ENCODE results near the gene PGC.

PGC gene

GRCh38 chr6:41694815-41695526, 52.2 kb downstream of the PGC start:
- no peaks in the 10 kb centered on the region for H3K36me3 ChIP-seq (ENCODE audit: insufficient read depth, low read depth, low read length)
- H3K9me3 ChIP-seq (ENCODE audit: insufficient read depth, low read depth, low read length): no peaks in the 10 kb centered on the region
- H3K27ac ChIP-seq (ENCODE audit: low read length): no peak overlapping the region
- no peak overlapping the region for H3K4me3 ChIP-seq (ENCODE audit: low read length)
- H3K4me1 ChIP-seq (ENCODE audit: insufficient read depth, low read length): no peaks in the 10 kb centered on the region
- no peak overlapping the region for H3K9ac ChIP-seq (ENCODE audit: low read depth, low read length)
- no peaks in the 10 kb centered on the region for H3K27me3 ChIP-seq (ENCODE audit: insufficient read depth, low read length)

GRCh38 chr6:41693281-41694240, 53.6 kb downstream of the PGC start:
- no peaks in the 10 kb centered on the region for H3K4me1 ChIP-seq (ENCODE audit: insufficient read depth, low read length)
- H3K27ac ChIP-seq (ENCODE audit: low read length): no peak overlapping the region
- H3K36me3 ChIP-seq (ENCODE audit: insufficient read depth, low read depth, low read length): no peaks in the 10 kb centered on the region
- no peak overlapping the region for H3K4me3 ChIP-seq (ENCODE audit: low read length)
- no peaks in the 10 kb centered on the region for H3K27me3 ChIP-seq (ENCODE audit: insufficient read depth, low read length)
- no peak overlapping the region for H3K9ac ChIP-seq (ENCODE audit: low read depth, low read length)
- H3K9me3 ChIP-seq (ENCODE audit: insufficient read depth, low read depth, low read length): no peaks in the 10 kb centered on the region

GRCh38 chr6:41692730-41693129, 54.5 kb downstream of the PGC start:
- no peaks in the 10 kb centered on the region for H3K27me3 ChIP-seq (ENCODE audit: insufficient read depth, low read length)
- no peak overlapping the region for H3K9ac ChIP-seq (ENCODE audit: low read depth, low read length)
- no peak overlapping the region for H3K27ac ChIP-seq (ENCODE audit: low read length)
- no peaks in the 10 kb centered on the region; the same call in 1 of the 2 replicates for H3K4me1 ChIP-seq (ENCODE audit: insufficient read depth, low read length)
- H3K9me3 ChIP-seq (ENCODE audit: insufficient read depth, low read depth, low read length): no peaks in the 10 kb centered on the region
- H3K4me3 ChIP-seq (ENCODE audit: low read length): no peak overlapping the region
- no peaks in the 10 kb centered on the region for H3K36me3 ChIP-seq (ENCODE audit: insufficient read depth, low read depth, low read length)

- no peaks in the 10 kb centered on the region for H3K27me3 ChIP-seq (ENCODE audit: insufficient read depth, low read length)
- H3K4me3 ChIP-seq (ENCODE audit: low read length): no peak overlapping the region
- H3K36me3 ChIP-seq (ENCODE audit: insufficient read depth, low read depth, low read length): no peaks in the 10 kb centered on the region
- H3K9ac ChIP-seq (ENCODE audit: low read depth, low read length): no peak overlapping the region
- H3K27ac ChIP-seq (ENCODE audit: low read length): no peak overlapping the region
- peaks cover 2% of the 10 kb centered on the region; the same call in 1 of the 2 replicates for H3K4me1 ChIP-seq (ENCODE audit: insufficient read depth, low read length)
- H3K9me3 ChIP-seq (ENCODE audit: insufficient read depth, low read depth, low read length): no peaks in the 10 kb centered on the region
These were observed 55.0 kb downstream of the PGC start for GRCh38 chr6:41692080-41692675.

GRCh38 chr6:41691426-41692079, 55.6 kb downstream of the PGC start:
- H3K4me3 ChIP-seq (ENCODE audit: low read length): no peak overlapping the region

GRCh38 chr6:41690541-41691330, 56.5 kb downstream of the PGC start:
- H3K4me3 ChIP-seq (ENCODE audit: low read length): no peak overlapping the region

More at GRCh38 chr6:41691426-41692079, 55.6 kb downstream of the PGC start:
- H3K27me3 ChIP-seq (ENCODE audit: insufficient read depth, low read length): no peaks in the 10 kb centered on the region
- peaks cover 6% of the 10 kb centered on the region; the same call in 1 of the 2 replicates for H3K4me1 ChIP-seq (ENCODE audit: insufficient read depth, low read length)
- H3K9me3 ChIP-seq (ENCODE audit: insufficient read depth, low read depth, low read length): no peaks in the 10 kb centered on the region
- H3K27ac ChIP-seq (ENCODE audit: low read length): no peak overlapping the region
- H3K36me3 ChIP-seq (ENCODE audit: insufficient read depth, low read depth, low read length): no peaks in the 10 kb centered on the region
- H3K9ac ChIP-seq (ENCODE audit: low read depth, low read length): no peak overlapping the region

GRCh38 chr6:41689171-41690008, 57.8 kb downstream of the PGC start:
- Histone ChIP-seq H3K9ac (ENCODE audit: low read depth, low read length) (no peak overlapping the region), H3K9me3 (ENCODE audit: insufficient read depth, low read depth, low read length) (no peaks in the 10 kb centered on the region), H3K27me3 (ENCODE audit: insufficient read depth, low read length) (0 out of 2 replicates have a peak, but pooled peaks cover 3% of the 10 kb centered on the region), H3K4me1 (ENCODE audit: insufficient read depth, low read length) (peaks cover 6% of the 10 kb centered on the region; the same call in 1 of the 2 replicates), H3K4me3 (ENCODE audit: low read length) (no peak overlapping the region), H3K27ac (ENCODE audit: low read length) (no peak overlapping the region), H3K36me3 (ENCODE audit: insufficient read depth, low read depth, low read length) (no peaks in the 10 kb centered on the region)

More at GRCh38 chr6:41690541-41691330, 56.5 kb downstream of the PGC start:
- Histone ChIP-seq H3K27me3 (ENCODE audit: insufficient read depth, low read length) (no peaks in the 10 kb centered on the region), H3K9ac (ENCODE audit: low read depth, low read length) (no peak overlapping the region), H3K9me3 (ENCODE audit: insufficient read depth, low read depth, low read length) (no peaks in the 10 kb centered on the region), H3K36me3 (ENCODE audit: insufficient read depth, low read depth, low read length) (no peaks in the 10 kb centered on the region), H3K27ac (ENCODE audit: low read length) (no peak overlapping the region), H3K4me1 (ENCODE audit: insufficient read depth, low read length) (peaks cover 6% of the 10 kb centered on the region; the same call in 1 of the 2 replicates)

GRCh38 chr6:41688256-41688965, 58.8 kb downstream of the PGC start:
- Histone ChIP-seq H3K27me3 (ENCODE audit: insufficient read depth, low read length) (peaks cover 9% of the 10 kb centered on the region; the same call in 1 of the 2 replicates), H3K4me3 (ENCODE audit: low read length) (no peak overlapping the region), H3K27ac (ENCODE audit: low read length) (no peak overlapping the region), H3K9ac (ENCODE audit: low read depth, low read length) (no peak overlapping the region), H3K36me3 (ENCODE audit: insufficient read depth, low read depth, low read length) (no peaks in the 10 kb centered on the region), H3K9me3 (ENCODE audit: insufficient read depth, low read depth, low read length) (no peaks in the 10 kb centered on the region), H3K4me1 (ENCODE audit: insufficient read depth, low read length) (peaks cover 6% of the 10 kb centered on the region; the same call in 1 of the 2 replicates)

GRCh38 chr6:41687501-41688175, 59.6 kb downstream of the PGC start:
- Histone ChIP-seq H3K9ac (ENCODE audit: low read depth, low read length) (no peak overlapping the region), H3K4me1 (ENCODE audit: insufficient read depth, low read length) (peaks cover 6% of the 10 kb centered on the region; the same call in 1 of the 2 replicates), H3K36me3 (ENCODE audit: insufficient read depth, low read depth, low read length) (no peaks in the 10 kb centered on the region), H3K27ac (ENCODE audit: low read length) (no peak overlapping the region), H3K9me3 (ENCODE audit: insufficient read depth, low read depth, low read length) (no peaks in the 10 kb centered on the region), H3K27me3 (ENCODE audit: insufficient read depth, low read length) (peaks cover 16% of the 10 kb centered on the region), H3K4me3 (ENCODE audit: low read length) (no peak overlapping the region)
